Upper lobe of left lung (tissue), 4 donors: ENCODE measurements around the gene CX3CR1.

Experiments
- CTCF ChIP-seq, 6 experiments: fragments of 450-650 bp in 4 of 6; fragments of 200-600 bp in 2 of 6; sonication (generic) in 2 of 6; IDR thresholded peaks; one replicate each; pipeline ENCODE4 v1.5.1; 2016 to 2019; ENCODE audit warnings: antibody characterized with exemption in 6 of 6
- POLR2A ChIP-seq, 4 donors: fragments of 450-650 bp; IDR thresholded peaks; one replicate each; pipeline ENCODE4 v1.5.1; 2016 to 2017; ENCODE audit warnings: antibody characterized with exemption in 4 of 4, mild to moderate bottlenecking in 2 of 4
- POLR2AphosphoS5 ChIP-seq, 2 donors: sonication (generic); formaldehyde crosslinking; IDR thresholded peaks; one replicate each; pipeline ENCODE4 v1.5.1; 2017; ENCODE audit warnings: antibody characterized with exemption in 2 of 2

- TF ChIP-seq POLR2AphosphoS5 (IDR thresholded peaks at IDR 0.05) (no peak), POLR2A (IDR thresholded peaks at IDR 0.05) (no peak), CTCF (IDR thresholded peaks at IDR 0.05) (no peak)
Measured at GRCh38 chr3:39279745-39280517, at the start of gene CX3CR1.
